Caki2 (cell line): ENCODE results near the gene HNRNPH2. TPM values are rescaled to one million over a fixed set of nuclear protein-coding genes. Genes with fewer than 3 reads are reported as not detected.

Experiments used
- DNase-seq: peaks from one replicate; pipeline ENCODE4 v3.0.0-alpha.2; 2015; ENCODE audit warnings: low read depth
- in situ Hi-C: cut with HindIII; loops from 2 replicates; pipeline ENCODE4 v1.10.0; 2016; ENCODE audit warnings: low sequenced_read_pairs, low pct_unique_long_range_greater_than_20kb, mixed read lengths
- total RNA-seq: library from RNA; depleted of rRNA; stranded (reverse); fragments of >200 nt; shearing (Covaris generic); gene quantifications from 2 replicates; pipeline ENCODE4 v1.2.3, GENCODE V29; 2014; ENCODE audit warnings: low replicate concordance; rRNA removed

The HNRNPH2 gene
- total RNA-seq, result 22.1 and 26.8 TPM in 2 replicates

- peak; percentile 98 for DNase-seq
- in situ Hi-C loops, result no loop called here
Observed at GRCh38 chrX:101407748-101408531, at the start of gene HNRNPH2, which contains the start of gene GLA. TSS of gene HNRNPH2 (plus strand) at chrX:101408222. CDS start at chrX:101411989, 3,767 bp downstream. TSS of gene GLA (minus strand) at chrX:101407925. CDS start at chrX:101407903, 22 bp downstream.

- in situ Hi-C loops, result no loop called here
- no peak for DNase-seq
Observed at GRCh38 chrX:101359966-101360365, 48.1 kb upstream of the HNRNPH2 start.

GRCh38 chrX:101360390-101360789, 47.6 kb upstream of the HNRNPH2 start:
- in situ Hi-C loops, result no loop called here
- no peak for DNase-seq

- in situ Hi-C loops, result no loop called here
- DNase-seq, result no peak
Observed at GRCh38 chrX:101362116-101362515, 45.9 kb upstream of the HNRNPH2 start.

GRCh38 chrX:101362757-101363156, 45.3 kb upstream of the HNRNPH2 start:
- no peak for DNase-seq
- in situ Hi-C loops, result no loop called here

GRCh38 chrX:101365301-101365795, 42.7 kb upstream of the HNRNPH2 start:
- no peak for DNase-seq
- in situ Hi-C loops, result no loop called here

- DNase-seq, result no peak
- in situ Hi-C loops, result no loop called here
Observed at GRCh38 chrX:101368800-101369199, 39.2 kb upstream of the HNRNPH2 start.

- DNase-seq, result no peak
- in situ Hi-C loops, result no loop called here
Observed at GRCh38 chrX:101369687-101370086, 38.3 kb upstream of the HNRNPH2 start.

GRCh38 chrX:101370888-101371504, 37.0 kb upstream of the HNRNPH2 start:
- DNase-seq, result no peak
- in situ Hi-C loops, result no loop called here

- in situ Hi-C loops, result no loop called here
- no peak for DNase-seq
Observed at GRCh38 chrX:101377547-101377946, 30.5 kb upstream of the HNRNPH2 start.

GRCh38 chrX:101383679-101384205, 24.3 kb upstream of the HNRNPH2 start:
- no peak for DNase-seq
- in situ Hi-C loops, result no loop called here

- DNase-seq, result no peak
Observed at GRCh38 chrX:101385026-101385684, 22.9 kb upstream of the HNRNPH2 start.

GRCh38 chrX:101385795-101386541, 22.1 kb upstream of the HNRNPH2 start, which contains the start of gene BTK:
TSS of gene BTK (minus strand) at chrX:101386191. CDS start at chrX:101375284, 10,907 bp downstream.
- in situ Hi-C loops, result no loop called here
- DNase-seq, result no peak

More at GRCh38 chrX:101385026-101385684, 22.9 kb upstream of the HNRNPH2 start:
- in situ Hi-C loops, result no loop called here

GRCh38 chrX:101386542-101386885, 21.5 kb upstream of the HNRNPH2 start:
- in situ Hi-C loops, result no loop called here
- no peak for DNase-seq

GRCh38 chrX:101388604-101389003, 19.4 kb upstream of the HNRNPH2 start:
- in situ Hi-C loops, result no loop called here
- no peak for DNase-seq

GRCh38 chrX:101390664-101391525, 17.1 kb upstream of the HNRNPH2 start, which contains the start of gene RPL36A:
TSS of gene RPL36A (plus strand) at chrX:101391011. CDS start at chrX:101391044, 33 bp downstream.
- in situ Hi-C loops, result no loop called here
- peak; percentile 83 for DNase-seq

- in situ Hi-C loops, result no loop called here
- no peak for DNase-seq
Observed at GRCh38 chrX:101391831-101392230, 16.2 kb upstream of the HNRNPH2 start.
